Activated CD8-positive, alpha-beta memory T cell treated with anti-CD3 and anti-CD28 coated beads, Interleukin-2, amount 50 U/mL, for 48 hours (primary cell): ENCODE data around the gene FAM81A.
"Not testable (repeated sequence)": the region's sequence is repeated elsewhere in the genome, so short reads cannot be mapped to it uniquely, and the experiment has no call there.

Source experiments
- DNase-seq: peaks from one replicate; pipeline ENCODE4 v3.0.0-alpha.2; 2020

Gene FAM81A

GRCh38 chr15:59432389-59432788, 5.6 kb upstream of the FAM81A start:
- no peak for DNase-seq

DNA sequence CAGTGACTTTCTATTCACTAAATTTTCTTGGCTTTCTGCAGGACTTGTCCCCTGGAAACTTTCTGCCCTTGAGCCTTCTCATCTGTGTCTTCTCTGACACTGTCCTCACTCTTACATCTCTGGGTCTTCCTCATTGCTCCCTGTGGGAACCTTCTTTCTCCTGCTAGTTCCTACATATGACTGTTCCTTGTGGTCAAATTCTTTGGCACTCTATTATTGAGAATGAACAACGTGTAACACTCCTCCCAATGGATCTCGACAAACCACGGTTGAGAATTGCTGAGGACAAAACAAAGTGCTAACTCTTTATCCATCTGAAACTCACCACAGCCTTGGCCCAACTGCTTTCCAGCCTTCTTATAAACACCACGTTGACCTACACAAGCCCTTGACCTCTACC, 3.5 kb upstream of the FAM81A start:
- DNase-seq, result no peak

DNA sequence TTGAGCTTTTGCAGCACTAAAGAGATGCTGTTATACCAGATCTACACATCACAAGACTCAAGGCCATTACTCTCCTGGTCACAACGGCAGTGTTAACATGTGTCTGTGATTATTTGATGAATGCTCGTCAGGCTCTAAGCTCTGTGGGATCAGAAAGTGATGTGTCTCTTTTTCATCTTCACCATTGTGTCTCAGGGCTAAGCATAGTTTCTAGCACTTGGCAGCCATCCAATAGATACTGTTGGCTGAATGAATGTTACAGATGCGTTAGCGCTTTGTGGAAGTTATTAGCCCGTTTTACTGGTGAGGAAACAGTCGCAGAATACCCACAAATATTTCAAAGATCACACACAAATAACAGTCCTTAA, 1.2 kb upstream of the FAM81A start:
- DNase-seq, result no peak

DNA sequence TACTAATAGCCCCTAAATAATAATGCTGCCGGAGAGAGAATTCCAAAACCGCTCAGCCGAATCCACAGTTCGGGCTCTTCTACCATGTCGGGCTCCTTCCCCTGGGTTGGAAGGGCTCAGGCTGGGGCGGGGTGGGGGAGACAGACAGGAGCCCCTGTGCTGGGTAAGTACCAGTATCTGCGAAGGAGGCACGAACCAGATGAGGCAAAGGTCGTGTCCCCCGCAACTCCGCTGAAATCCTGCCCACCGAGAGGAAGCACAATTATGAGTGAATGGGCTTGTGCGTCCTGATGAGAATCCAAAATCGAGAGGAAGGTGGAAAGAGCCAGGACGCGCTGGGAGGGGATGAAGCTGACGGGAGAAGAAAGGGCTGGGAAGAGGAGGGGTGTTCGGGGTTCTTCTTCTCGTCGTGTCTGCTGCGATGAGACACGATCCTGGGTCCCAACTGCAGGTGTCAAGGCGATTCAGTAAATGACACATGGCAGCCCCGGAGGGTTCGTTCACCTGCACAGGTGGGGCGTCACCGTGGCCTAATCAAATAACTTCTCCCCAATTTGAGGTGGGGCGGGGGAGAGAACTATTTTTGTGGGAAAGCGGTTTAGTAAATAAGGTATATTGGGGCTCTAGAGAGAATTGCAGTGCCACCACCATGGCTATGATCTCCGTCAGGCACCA, 707 bp upstream of the FAM81A start:
- DNase-seq, result no peak

GRCh38 chr15:59438625-59439290, 772 bp downstream of the FAM81A start:
- DNase-seq, result no peak

GRCh38 chr15:59439576-59439975, 1.6 kb downstream of the FAM81A start:
- no peak for DNase-seq

DNA sequence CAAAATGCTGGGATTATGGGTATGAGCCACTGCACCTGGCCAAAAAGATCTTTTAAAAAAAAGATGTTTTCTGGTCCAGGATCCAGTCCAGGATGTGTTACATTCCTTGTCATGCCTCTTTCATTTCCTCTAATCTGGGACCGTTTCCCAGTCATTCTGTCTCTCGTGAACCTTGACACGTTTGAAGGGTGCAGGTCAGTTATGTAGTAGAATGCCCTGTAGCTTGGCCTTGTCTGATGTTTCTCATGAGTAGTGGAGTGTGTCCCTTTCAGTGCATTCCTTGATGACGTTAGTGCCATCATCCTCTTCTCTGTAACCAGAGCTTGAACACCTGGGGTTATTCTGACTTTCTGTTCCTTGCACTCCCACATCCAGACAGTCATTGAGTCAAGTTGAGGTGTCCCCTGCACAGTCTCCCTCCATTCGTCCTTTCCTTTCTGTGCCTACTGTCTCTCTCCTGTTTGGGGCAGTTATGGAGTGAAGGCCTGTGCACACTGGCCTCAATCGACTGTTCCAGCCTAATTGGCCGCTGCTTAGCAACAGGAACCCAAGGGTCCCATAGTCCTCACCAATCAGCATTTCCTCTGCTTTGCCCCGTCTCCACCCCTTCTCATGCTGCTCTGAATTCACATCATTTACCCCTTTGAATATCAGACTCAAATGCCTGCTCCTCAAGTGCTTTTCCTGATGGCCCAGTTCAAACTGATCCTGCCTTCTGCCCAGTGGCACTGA, 5.5 kb downstream of the FAM81A start:
- DNase-seq, result no peak

DNA sequence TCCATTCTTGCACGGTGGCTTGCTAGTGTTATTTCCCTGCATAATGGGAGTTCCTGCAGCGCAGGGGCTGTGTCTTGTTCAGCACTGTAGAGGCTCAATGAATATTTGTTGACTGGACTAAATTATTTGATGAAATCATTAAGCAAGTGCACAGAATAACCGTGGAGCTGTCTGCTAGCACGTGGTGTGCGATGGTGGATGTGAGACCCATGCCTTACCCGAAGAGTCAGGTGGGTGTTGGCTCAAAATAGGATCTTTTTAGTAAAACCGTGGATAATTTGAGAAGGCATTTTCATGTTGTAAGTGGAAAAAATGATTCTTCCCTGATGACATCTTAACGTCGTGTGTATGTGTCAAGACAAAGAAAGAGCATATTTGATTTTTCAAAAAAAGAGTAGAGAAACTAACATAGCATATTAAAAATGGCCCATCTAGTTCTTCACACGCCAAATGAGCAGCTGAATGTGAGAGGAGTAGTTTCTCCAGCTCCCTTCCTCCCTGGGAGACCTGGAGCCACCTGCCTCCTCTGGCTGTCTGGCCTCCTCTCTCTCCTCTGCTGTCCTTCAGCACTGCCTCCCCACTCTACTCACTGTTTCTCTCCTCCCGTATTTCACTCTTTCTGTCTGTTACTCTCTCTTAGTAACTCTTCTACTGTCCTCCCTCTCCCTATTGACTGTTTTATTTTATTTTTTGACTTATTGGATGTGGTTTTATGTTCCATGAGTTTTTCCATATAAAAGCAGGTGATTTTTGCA, 6.3 kb downstream of the FAM81A start:
- no peak for DNase-seq

DNA sequence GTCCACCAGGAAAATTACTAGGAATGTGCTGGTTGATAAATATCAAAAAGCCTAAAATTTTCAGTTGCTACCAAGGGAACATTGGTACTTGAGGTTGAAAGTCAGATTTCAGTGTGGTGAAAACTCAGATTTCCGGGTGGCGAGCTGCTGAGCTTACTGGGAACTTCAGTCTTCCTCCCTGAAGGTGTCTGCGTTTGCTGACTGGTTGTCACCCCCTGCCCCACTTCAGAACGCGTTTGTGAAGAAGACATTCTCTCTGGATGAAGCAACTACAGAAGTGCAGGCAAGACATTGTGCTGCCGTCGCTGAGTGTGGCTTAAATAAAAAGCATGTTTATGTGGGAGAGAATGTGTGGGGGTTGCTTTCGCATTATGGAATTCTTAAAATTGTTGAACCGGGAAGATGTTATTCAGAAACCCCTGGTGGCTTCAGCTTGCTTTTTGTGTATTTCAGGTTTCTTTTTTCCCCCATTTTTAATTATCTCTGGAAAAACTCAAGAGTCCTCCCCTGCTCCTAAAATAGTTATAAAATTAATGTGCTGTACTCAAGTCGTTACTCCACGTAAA, 7.1 kb downstream of the FAM81A start:
- DNase-seq, result no peak

- DNase-seq, result no peak
These were observed 8.4 kb downstream of the FAM81A start for GRCh38 chr15:59446232-59446957.

DNA sequence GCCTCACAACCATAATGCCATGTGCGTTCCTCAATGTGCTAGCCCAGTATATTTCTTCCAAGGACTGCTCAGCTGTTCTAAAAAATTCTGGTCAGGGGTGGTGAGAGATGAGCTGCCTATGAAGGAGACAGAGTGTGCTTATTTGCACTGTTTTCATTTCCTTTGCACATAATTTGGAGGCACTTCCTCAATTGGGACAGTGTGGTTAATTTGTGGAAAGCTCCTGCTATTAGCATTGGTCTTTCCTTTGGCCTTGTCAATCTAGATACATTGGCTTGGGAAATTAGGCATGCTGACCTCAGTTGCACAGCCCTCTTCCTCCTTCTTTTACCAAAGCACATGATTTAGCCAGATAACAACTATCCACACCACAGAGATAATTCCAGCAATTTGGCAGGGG, 9.4 kb downstream of the FAM81A start:
- no peak for DNase-seq

- DNase-seq, result no peak
These were observed 10.9 kb downstream of the FAM81A start for GRCh38 chr15:59448871-59449270.

DNA sequence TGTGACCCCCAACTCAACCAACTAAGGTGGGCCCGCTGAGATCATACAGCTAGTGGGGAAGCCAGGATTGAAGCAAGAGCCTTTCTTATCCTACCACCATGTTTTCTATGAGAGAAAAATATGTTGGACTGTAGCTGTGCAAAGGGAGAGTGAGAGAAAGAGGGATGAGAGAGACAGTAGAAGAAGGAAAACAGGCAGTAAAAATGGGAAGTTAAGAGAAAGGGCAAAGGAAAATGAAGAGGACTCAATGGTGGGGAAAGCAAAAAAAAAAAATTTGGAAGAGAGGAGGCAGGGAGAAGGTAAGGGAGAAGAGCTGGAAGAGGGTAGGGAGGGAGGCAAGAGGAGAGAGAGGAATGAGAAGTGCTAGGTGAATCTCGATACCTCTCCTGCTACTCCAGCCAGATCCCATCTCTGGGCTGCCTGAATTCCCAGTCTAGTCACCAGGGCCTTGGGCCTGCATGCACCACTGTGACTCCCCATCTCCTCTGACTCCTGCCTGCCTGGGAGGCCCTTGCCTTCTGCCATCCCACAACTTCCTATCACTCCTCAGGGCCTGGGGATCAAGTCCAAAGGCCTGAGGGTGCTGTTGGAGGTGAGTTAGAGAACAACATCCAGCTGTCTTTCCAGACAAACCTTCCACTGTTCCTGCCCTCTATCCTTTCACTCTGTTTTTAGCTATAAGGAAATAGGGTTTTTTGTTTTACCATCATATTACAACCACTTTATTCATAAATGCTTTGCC, 15.7 kb downstream of the FAM81A start:
- DNase-seq, result no peak

DNA sequence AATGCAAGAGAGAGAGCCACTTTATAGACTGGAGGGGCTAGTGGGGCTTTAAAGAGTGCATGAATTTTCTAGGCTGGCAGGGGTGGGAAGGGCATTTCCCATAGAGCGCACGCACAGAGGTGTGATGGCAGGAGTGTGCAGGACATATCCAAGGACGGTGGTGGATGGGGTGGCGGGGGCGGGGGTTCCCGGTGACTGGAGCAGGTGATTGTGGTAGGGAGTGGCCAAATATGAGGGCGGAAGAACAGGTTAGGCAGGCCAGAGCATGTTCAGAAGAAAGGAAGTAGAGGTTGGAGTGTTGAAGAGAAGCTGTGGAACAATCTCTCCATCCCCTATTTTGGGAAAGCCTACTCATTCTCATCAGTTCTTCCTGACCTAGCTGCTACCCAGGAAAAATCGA, 18.1 kb downstream of the FAM81A start:
- no peak for DNase-seq

DNA sequence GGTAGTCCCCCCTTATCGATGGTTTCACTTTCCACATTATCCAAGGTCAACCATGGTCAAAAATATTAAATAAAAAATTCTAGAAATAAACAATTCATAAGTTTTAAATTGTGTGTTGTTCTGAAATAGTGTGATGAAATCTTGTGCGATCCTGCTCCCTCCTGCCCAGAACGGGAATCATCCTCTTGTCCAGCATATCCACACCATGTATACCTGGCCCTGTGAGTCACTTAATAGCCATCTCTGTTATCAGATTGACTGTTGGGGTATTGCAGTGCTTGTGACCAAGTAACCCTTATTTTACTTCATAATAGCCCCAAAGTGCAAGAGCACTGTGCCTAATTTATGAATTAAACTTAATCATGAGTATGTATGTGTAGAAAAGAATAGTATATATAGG, 19.1 kb downstream of the FAM81A start:
- DNase-seq, result no peak

GRCh38 chr15:59461521-59461920, 23.5 kb downstream of the FAM81A start:
- no peak for DNase-seq

- DNase-seq, result no peak
These were observed 35.2 kb downstream of the FAM81A start for GRCh38 chr15:59473226-59473625.

- DNase-seq, result not testable (repeated sequence)
These were observed 37.2 kb downstream of the FAM81A start for GRCh38 chr15:59475161-59475560.

GRCh38 chr15:59484399-59484798, 46.4 kb downstream of the FAM81A start:
- DNase-seq, result no peak

DNA sequence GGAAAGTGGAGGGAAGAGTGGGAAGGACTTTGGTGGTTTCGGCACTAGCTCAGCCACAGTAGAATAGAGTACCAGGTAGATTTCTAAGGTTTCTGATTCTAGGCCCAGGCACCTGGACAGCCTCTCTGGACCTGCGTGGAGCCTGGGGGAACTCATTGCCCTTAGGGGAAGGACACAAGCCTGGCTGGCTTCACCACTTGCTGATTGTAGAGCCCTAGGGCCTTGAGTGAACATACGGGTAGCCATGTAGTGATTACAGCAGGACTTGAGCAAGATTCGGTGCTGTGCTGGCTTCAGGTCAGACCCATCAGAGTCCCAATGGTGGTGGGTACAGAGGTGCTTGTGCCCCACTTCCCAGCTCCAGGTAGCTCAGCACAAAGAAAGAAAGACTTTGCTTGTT, 47.0 kb downstream of the FAM81A start:
- no peak for DNase-seq

GRCh38 chr15:59489485-59489884, 51.5 kb downstream of the FAM81A start:
- not testable (repeated sequence) for DNase-seq

DNA sequence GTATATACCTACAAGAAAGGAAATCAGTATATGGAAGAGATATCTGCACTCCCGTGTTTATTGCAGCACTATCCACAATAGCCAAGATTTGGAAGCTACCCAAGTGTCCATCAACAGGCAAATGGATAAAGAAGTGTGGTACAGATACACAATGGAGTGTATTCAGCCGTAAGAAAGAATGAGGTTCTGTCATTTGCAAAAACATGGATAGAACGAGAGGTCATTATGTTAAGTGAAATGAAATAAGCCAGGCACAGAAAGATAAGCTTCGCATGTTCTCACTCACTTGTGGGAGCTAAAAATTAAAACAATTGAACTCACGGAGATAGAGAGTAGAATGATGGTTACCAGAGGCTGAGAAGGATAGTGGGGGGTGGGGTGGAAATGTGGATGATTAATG, 53.1 kb downstream of the FAM81A start:
- no peak for DNase-seq
